CD4-positive, alpha-beta T cell treated with Interleukin-17A for 4 hours (primary cell): ENCODE data around the gene HK2.
"Not testable (repeated sequence)": the region's sequence is repeated elsewhere in the genome, so short reads cannot be mapped to it uniquely, and the experiment has no call there.

Source experiments
- DNase-seq: peaks from one replicate; pipeline ENCODE4 v3.0.0-alpha.2; 2020; ENCODE audit warnings: mixed read lengths

The HK2 gene

GRCh38 chr2:74906395-74906794, 72.5 kb downstream of the HK2 start:
- DNase-seq: no peak

- not testable (repeated sequence) for DNase-seq
Observed at GRCh38 chr2:74907560-74907959, 73.6 kb downstream of the HK2 start.

- DNase-seq: no peak
Observed at GRCh38 chr2:74908748-74909444, 75.0 kb downstream of the HK2 start.

GRCh38 chr2:74910245-74910644, 76.3 kb downstream of the HK2 start:
- DNase-seq: no peak

DNA sequence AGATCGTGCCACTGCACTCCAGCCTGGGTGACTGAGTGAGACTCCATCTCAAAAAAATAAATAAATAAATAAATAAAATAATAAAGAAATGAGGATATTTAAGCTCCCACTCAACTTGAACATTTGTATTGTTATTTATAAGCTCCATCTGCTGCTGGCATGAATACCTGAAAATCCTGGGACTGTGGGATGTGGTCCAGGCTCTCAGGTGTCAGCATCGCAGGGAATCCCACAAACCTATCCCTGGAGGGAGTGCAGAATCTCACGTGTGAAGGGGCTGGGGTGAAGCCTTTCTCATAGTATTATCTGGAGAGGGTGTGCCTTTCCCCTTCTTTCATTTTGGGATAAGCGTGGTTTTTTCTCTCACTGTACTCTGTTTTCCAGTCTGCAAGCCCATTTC, 77.1 kb downstream of the HK2 start:
- no peak for DNase-seq

DNA sequence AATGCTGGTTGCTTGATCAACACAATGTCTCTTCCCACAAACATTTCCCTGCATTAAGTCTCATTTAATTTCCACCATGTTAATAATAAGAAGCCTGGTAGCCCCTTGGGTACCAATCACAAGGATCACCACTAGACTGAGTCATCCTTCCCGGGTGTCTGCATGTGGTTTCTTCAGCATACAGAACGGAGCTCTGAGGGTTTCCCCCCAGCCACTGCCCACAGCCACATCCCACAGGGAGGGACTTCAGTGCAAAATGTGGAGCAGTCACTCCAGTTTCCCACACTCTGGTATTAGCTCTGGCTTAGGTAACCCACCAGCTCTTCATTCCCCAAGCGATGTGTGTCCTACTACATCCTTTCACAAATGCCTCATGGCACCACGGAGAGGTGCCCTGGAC, 81.8 kb downstream of the HK2 start:
- no peak for DNase-seq

GRCh38 chr2:74916394-74916793, 82.5 kb downstream of the HK2 start:
- DNase-seq: no peak

DNA sequence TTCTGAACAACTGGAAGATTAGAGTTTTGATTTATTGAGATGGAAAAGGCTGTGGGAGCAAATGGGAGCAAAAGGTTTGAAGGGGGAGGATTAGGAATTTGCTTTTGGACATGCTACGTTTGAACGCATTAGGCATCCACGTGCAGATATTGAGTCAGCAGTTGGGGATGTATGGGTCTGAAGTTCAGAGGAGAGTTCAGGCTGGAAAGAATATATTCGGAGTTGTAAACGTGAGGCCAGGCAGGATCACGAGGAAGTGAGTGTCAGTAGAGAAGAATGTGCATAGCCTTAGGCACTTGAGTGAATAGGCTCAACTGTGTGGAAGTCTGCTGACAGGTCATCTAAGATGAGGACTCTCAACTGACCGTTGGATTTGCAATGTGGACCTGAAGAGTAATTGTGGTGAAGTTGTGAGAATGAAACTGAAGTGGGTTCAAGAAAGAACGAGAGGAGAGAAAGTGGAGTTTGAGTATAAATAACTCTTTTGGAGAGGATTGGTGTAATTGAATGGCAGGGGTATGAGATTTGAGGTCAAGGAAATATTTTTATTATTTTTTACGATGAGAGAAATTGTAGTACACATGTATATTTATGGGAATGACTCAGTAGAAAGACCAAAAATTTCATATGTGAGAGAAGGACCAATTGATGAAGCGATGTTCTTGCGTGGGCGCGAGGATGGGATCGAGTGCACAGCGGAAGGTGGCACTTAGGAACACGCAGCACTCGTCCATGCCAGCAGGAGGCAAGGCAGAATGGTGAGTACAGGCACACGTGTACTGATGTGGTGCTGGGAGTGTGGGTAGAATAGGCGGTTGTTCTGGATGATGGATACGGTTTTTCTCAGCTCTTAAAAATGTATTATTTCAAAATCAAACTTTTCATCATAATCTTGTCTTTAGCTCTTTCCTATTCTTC, 84.0 kb downstream of the HK2 start:
- no peak for DNase-seq

- DNase-seq: peak; percentile 80
Observed at GRCh38 chr2:74919827-74920226, 85.9 kb downstream of the HK2 start.

DNA sequence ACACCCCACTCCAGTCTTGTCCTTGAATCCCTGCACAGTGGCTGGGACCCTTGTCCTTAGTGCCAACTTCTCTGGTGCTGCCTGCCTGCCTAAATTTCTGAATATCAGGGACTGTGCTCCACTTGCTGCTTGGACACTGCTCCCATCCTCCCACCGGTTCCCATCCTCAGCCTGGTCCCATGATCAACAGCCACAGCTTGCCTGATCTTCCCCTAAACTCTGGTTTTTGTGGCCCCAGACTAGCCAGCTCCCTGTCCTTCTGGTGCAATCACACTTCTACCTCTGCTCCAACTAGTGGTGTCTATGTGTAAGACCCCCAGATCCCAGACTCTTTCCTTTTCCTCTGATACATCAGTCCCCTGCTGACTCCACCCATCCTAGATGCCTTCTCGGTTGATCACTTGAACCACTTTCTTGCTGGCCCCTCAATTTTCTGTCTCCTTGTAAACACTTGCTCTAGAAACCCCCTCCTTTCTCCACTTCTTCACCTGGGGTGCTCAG, 87.4 kb downstream of the HK2 start:
- no peak for DNase-seq

GRCh38 chr2:74922592-74923227, 88.8 kb downstream of the HK2 start:
- no peak for DNase-seq

GRCh38 chr2:74924463-74925265, 90.7 kb downstream of the HK2 start:
- DNase-seq: no peak

DNA sequence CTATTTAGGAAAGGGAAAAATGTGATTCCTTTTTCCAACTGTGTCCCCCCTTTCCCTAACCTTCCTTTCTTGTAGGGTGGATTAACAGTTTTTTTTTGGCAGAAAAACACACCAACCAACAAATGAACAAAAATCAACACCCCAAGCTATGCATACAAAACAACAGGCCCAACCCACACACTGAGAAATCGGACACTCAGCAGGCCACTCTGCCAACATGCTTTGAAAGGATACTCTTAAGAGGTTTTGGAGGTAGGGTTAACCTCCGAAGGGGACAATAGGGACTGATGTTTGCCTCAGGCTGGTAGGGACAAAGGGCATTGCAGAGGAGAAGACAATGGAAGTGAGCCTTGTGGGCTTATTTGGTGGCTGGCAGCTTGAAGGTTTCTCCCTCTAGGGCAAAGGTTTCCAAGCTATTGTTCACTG, 91.4 kb downstream of the HK2 start:
- DNase-seq: no peak

DNA sequence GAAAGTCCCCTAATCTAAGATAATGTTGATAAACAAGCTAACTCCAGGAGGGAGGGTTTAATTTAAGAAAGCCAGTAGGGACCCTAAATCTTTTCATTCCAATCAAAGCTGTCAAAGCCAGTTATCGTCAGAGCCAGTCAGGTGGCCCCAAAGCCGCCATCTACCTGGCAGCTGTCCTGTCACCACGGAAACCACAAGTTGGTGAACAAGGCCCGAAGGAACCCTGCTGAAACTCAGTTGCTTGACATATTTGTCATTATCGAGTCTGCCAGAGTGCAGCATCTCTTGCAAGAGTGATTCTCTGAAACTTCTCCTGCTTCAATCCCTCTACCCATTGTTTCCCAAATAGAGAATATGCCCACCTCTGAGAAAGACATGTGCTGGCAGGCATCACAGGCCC, 93.7 kb downstream of the HK2 start:
- no peak for DNase-seq

DNA sequence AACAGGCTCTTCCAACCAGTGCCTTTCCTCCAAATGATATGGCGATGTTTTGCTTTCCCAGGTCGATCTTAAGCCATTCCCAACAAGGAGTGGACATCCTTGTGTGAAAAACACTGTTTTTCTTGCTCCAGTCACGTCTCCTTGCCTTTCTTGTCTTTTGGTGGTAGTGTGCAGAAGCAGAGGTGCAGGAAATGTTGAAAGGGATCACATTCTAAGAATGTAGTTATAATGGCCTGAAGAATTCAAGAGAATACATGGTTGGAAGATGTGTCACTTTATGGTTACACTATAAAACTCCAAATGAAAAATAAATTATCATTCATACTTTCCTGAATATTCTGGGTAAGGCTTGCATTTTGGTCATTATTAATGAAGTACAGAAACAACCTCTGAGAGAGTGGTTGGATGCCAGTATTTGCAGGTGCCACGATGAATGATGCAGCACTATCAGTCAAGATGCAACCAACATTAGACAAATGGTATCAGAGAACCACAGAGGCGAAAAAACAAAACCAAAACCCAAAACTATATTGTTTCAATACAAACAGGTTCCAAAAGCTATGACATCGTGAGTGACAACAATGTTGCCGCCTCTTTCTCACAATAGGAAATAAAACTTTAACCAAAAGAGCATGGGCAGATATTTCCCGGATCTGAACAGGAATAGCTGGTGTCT, 97.0 kb downstream of the HK2 start:
- no peak for DNase-seq

- DNase-seq: no peak
Observed at GRCh38 chr2:74931940-74932339, 98.0 kb downstream of the HK2 start.

DNA sequence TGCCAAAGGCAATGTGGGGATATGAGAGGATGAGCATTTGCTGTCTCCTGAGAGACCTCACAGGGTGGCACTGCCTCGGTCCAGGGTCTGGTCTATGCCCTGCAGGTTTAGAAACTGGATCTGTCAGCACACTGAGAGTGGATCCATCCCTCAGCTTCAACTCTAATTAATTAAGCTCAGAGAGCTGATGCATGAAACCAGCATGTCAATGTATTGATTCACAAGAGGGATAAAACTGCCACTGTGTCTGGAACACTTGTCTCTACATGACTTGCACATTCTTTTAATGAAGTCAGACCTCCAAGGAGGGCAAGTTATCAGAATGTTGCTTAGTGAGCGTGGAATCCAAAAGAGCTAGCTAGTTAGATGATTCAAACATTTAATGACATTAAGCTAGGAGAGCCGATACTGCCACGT, 102.1 kb downstream of the HK2 start:
- no peak for DNase-seq

DNA sequence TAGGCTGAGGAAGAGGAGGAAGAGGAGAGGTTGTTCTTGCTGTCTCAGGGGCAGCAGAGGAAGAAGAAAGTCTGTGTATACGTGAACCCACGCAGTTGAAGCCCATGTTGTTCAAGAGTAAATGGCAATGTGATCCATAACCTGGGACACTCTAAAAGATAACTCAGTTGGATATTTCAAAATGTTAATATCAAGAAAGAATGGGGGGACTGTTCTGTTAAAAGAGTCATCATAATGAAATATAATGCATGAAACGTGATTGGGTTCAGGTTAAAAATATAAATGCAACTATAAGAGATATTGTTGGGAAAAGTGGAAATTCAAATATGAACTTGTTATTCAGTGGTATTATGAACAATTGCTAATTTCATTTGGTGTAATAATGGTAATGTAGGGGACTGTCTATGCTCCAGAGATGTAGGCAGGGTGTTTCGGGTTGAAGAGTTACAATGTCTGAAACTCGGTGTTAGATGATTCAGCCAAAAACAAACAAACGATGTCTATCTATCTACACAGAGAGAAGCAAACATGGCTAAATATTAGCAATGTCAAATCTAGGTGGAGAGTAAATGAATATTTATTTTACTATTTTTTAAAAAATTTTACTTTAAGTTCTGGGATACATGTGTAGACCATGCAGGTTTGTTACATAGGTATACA, 103.4 kb downstream of the HK2 start:
- DNase-seq: no peak

- DNase-seq: no peak
Observed at GRCh38 chr2:74938264-74938663, 104.3 kb downstream of the HK2 start.

GRCh38 chr2:74939919-74940812, 106.2 kb downstream of the HK2 start:
- DNase-seq: no peak
